IMR-90 (cell line): Measurements from ENCODE around the gene HIGD2B.
"Not testable (repeated sequence)": the region's sequence is repeated elsewhere in the genome, so short reads cannot be mapped to it uniquely, and the experiment has no call there.

Experiments
- CEBPB ChIP-seq: IDR thresholded peaks from 2 replicates; pipeline ENCODE4 v1.6.1; 2012; ENCODE audit warnings: low read depth, low read length, improper control_type of control experiment
- CHD1 ChIP-seq: IDR thresholded peaks from 2 replicates; pipeline ENCODE4 v1.6.1; 2012; ENCODE audit warnings: low read depth, low read length, improper control_type of control experiment
- MAZ ChIP-seq: IDR thresholded peaks from 2 replicates; pipeline ENCODE4 v1.6.1; 2012; ENCODE audit warnings: low read depth, mild to moderate bottlenecking, low read length, improper control_type of control experiment, moderate library complexity, borderline replicate concordance
- MXI1 ChIP-seq: IDR thresholded peaks from 2 replicates; pipeline ENCODE4 v1.6.1; 2012; ENCODE audit warnings: low read depth, mild to moderate bottlenecking, low read length, moderate library complexity, borderline replicate concordance
- POLR2A ChIP-seq: IDR thresholded peaks from 2 replicates; pipeline ENCODE4 v1.6.1; 2012; ENCODE audit warnings: mild to moderate bottlenecking, low read depth, low read length
- RAD21 ChIP-seq: IDR thresholded peaks from 2 replicates; pipeline ENCODE4 v1.6.1; 2012; ENCODE audit warnings: low read length, improper control_type of control experiment
- RCOR1 ChIP-seq: IDR thresholded peaks from 2 replicates; pipeline ENCODE4 v1.6.1; 2012; ENCODE audit warnings: mild to moderate bottlenecking, low read length, improper control_type of control experiment; ENCODE audit not compliant: insufficient replicate concordance
- SMC3 ChIP-seq: fragments of 150-350 bp; IDR thresholded peaks from 2 replicates; pipeline ENCODE4 v1.6.1; 2016; ENCODE audit warnings: low read depth, mild to moderate bottlenecking, antibody characterized with exemption, low read length, moderate library complexity
- TF ChIP-seq, protein P1 (sequence below): conservative IDR thresholded peaks from 2 replicates; pipeline ENCODE4 v1.5.1; 2012; ENCODE audit warnings: mild to moderate bottlenecking, low read depth, low read length, improper control_type of control experiment
- TF ChIP-seq, protein P2 (sequence below): fragments of 150-350 bp; IDR thresholded peaks from 2 replicates; pipeline ENCODE4 v1.6.1; 2017; ENCODE audit warnings: mild to moderate bottlenecking, antibody characterized with exemption, low read length, low read depth

DNA sequence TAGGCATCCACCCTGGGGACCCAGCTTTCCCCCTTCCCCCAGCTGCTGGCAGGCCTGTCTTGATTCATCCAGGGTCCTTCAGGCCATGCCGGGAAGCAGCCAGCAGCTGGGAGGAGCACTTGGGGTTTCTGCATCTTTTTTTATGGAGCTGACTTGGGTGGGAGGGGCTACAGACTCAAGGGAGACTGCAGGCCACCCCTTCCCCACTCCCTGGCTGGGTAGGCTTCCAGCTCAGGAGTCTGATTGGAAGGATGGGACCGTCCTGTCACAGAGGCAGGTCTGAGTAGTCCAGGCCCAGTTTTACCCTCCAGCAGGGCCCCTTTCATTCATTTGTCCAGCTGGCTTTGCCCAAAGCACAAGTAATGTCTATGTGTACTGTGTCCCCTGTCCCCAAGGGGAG is 43.7 kb downstream of the HIGD2B start:
- not testable (repeated sequence) for TF ChIP-seq POLR2A, CHD1, SMC3, CEBPB, RCOR1, RAD21, MXI1, MAZ
- TF ChIP-seq, protein P1, sequence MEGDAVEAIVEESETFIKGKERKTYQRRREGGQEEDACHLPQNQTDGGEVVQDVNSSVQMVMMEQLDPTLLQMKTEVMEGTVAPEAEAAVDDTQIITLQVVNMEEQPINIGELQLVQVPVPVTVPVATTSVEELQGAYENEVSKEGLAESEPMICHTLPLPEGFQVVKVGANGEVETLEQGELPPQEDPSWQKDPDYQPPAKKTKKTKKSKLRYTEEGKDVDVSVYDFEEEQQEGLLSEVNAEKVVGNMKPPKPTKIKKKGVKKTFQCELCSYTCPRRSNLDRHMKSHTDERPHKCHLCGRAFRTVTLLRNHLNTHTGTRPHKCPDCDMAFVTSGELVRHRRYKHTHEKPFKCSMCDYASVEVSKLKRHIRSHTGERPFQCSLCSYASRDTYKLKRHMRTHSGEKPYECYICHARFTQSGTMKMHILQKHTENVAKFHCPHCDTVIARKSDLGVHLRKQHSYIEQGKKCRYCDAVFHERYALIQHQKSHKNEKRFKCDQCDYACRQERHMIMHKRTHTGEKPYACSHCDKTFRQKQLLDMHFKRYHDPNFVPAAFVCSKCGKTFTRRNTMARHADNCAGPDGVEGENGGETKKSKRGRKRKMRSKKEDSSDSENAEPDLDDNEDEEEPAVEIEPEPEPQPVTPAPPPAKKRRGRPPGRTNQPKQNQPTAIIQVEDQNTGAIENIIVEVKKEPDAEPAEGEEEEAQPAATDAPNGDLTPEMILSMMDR, result not testable (repeated sequence)
- TF ChIP-seq, protein P2, sequence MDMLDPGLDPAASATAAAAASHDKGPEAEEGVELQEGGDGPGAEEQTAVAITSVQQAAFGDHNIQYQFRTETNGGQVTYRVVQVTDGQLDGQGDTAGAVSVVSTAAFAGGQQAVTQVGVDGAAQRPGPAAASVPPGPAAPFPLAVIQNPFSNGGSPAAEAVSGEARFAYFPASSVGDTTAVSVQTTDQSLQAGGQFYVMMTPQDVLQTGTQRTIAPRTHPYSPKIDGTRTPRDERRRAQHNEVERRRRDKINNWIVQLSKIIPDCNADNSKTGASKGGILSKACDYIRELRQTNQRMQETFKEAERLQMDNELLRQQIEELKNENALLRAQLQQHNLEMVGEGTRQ, result not testable (repeated sequence)
